GM10248 (cell line): ENCODE measurements around the gene FGF3.
A peak's percentile ranks its signal among the peaks of the same experiment; 100 is the strongest.

Experiments used
- CTCF ChIA-PET: fragments of 300-600 bp; sonication (Branson Sonifier 250); formaldehyde crosslinking; extraction: SDS; loops from one replicate; lab custom pipeline; 2021; ENCODE audit warnings: antibody characterized with exemption; lab: Yijun Ruan, JAX
- POLR2A ChIA-PET: fragments of 350-650 bp; sonication (Branson Sonifier 250); formaldehyde crosslinking; extraction: SDS; loops from one replicate; lab custom pipeline; 2020; ENCODE audit warnings: antibody characterized with exemption; lab: Yijun Ruan, JAX
- DNase-seq: peaks from one replicate; pipeline ENCODE4 v3.0.0; 2012; ENCODE audit errors: extremely low spot score
- CTCF ChIP-seq: IDR thresholded peaks from 2 replicates; pipeline ENCODE4 v1.5.1; 2012; ENCODE audit warnings: mild to moderate bottlenecking, low read depth; ENCODE audit errors: extremely low read depth, missing control alignments, control extremely low read depth

Gene FGF3

GRCh38 chr11:69864686-69865661 lies 45.8 kb upstream of the FGF3 start:
- no peak for TF ChIP-seq CTCF
- peak; percentile 9 for DNase-seq
- CTCF ChIA-PET: interaction anchor here (1.5 kb wide), 1 partner anchor 18 kb away, joined by 3 read pairs; no protein-coding TSS in a partner anchor
- POLR2A ChIA-PET: no interaction called here

- DNase-seq: no peak
- POLR2A ChIA-PET: no interaction called here
- TF ChIP-seq CTCF: no peak
- CTCF ChIA-PET: no interaction called here
Measured at GRCh38 chr11:69863544-69864200, 44.5 kb upstream of the FGF3 start.

GRCh38 chr11:69862797-69863543 lies 43.8 kb upstream of the FGF3 start:
- TF ChIP-seq CTCF: no peak
- ChIA-PET POLR2A (no interaction called here), CTCF (no interaction called here)
- no peak for DNase-seq

- POLR2A ChIA-PET: no interaction called here
- CTCF ChIA-PET: no interaction called here
- no peak for TF ChIP-seq CTCF
- no peak for DNase-seq
Measured at GRCh38 chr11:69862331-69862771, 43.1 kb upstream of the FGF3 start.

- CTCF ChIA-PET: no interaction called here
- POLR2A ChIA-PET: no interaction called here
Measured at GRCh38 chr11:69861901-69862300, 42.7 kb upstream of the FGF3 start.

More at GRCh38 chr11:69861901-69862300, 42.7 kb upstream of the FGF3 start:
- no peak for TF ChIP-seq CTCF
- DNase-seq: no peak
